Vagina (tissue), 2 donors: ENCODE data around the gene MID1.

Experiments used
- POLR2AphosphoS5 ChIP-seq, 2 donors: sonication (generic); formaldehyde crosslinking; IDR thresholded peaks; one replicate each; pipeline ENCODE4 v1.9.0; 2017; ENCODE audit warnings: antibody characterized with exemption in 2 of 2, mild to moderate bottlenecking in 2 of 2, low read depth in 1 of 2; ENCODE audit not compliant: insufficient read depth in 1 of 2
- TF ChIP-seq, protein P1 (sequence below), 3 experiments: fragments of 450-650 bp in 2 of 3; fragments of 200-600 bp in 1 of 3; sonication (generic) in 1 of 3; IDR thresholded peaks; one replicate each; pipeline ENCODE4 v1.5.1; 2017 to 2019; ENCODE audit warnings: antibody characterized with exemption in 3 of 3, mild to moderate bottlenecking in 2 of 3, moderate library complexity in 2 of 3

DNA sequence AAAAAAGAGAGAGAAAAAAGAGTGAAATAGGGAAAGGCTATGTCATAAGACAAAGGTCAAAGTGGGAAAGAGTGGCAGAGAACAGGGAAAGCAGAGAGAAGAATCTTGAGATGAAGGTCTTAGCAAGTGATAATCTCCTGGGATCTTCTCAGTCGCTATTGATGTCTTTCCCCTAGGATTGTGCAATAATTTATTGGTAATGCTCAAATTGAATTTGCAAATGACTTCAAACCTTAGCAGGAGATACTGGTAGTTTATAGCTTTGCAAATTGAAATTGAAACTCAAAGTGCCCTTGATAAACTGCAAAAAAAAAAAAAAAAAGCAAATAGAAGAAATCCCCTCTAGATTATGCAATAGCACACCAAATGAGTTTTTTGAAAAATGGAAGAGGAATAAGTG is 45.7 kb upstream of the MID1 start:
- TF ChIP-seq, protein P1, sequence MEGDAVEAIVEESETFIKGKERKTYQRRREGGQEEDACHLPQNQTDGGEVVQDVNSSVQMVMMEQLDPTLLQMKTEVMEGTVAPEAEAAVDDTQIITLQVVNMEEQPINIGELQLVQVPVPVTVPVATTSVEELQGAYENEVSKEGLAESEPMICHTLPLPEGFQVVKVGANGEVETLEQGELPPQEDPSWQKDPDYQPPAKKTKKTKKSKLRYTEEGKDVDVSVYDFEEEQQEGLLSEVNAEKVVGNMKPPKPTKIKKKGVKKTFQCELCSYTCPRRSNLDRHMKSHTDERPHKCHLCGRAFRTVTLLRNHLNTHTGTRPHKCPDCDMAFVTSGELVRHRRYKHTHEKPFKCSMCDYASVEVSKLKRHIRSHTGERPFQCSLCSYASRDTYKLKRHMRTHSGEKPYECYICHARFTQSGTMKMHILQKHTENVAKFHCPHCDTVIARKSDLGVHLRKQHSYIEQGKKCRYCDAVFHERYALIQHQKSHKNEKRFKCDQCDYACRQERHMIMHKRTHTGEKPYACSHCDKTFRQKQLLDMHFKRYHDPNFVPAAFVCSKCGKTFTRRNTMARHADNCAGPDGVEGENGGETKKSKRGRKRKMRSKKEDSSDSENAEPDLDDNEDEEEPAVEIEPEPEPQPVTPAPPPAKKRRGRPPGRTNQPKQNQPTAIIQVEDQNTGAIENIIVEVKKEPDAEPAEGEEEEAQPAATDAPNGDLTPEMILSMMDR (IDR thresholded peaks at IDR 0.05): no peak
- no peak for TF ChIP-seq POLR2AphosphoS5 (IDR thresholded peaks at IDR 0.05; ENCODE audit: insufficient read depth in 1 of 2, low read depth in 1 of 2)
